HG03025 (cell line): ENCODE data around the gene L1CAM.

Experiments used
- ATAC-seq: cut with Tn5 transposase; IDR thresholded peaks from one replicate; pipeline ENCODE4 v1.9.1; 2021; ENCODE audit warnings: mild to moderate bottlenecking, moderate library complexity; ENCODE audit not compliant: unreplicated experiment, low FRiP score

L1CAM gene

GRCh38 chrX:153885968-153886903 is at the start of gene L1CAM:
TSS of gene L1CAM (minus strand) at chrX:153886173. CDS start at chrX:153875836, 10,337 bp downstream.
- ATAC-seq = no peak

- ATAC-seq = no peak
Measured at GRCh38 chrX:153935326-153935851, 49.4 kb upstream of the L1CAM start.

GRCh38 chrX:153934762-153935325 is 48.9 kb upstream of the L1CAM start, which contains the start of gene NAA10:
TSS of gene NAA10 (minus strand) at chrX:153935037. CDS start at chrX:153934904, 133 bp downstream.
- peak; percentile 67 for ATAC-seq

GRCh38 chrX:153934148-153934761 is 48.3 kb upstream of the L1CAM start:
- ATAC-seq = no peak

- no peak for ATAC-seq
Measured at GRCh38 chrX:153933748-153934147, 47.8 kb upstream of the L1CAM start.

- ATAC-seq = no peak
Measured at GRCh38 chrX:153932220-153932915, 46.4 kb upstream of the L1CAM start.

GRCh38 chrX:153931748-153932147 is 45.8 kb upstream of the L1CAM start:
- no peak for ATAC-seq

- ATAC-seq = no peak
Measured at GRCh38 chrX:153931151-153931550, 45.2 kb upstream of the L1CAM start.

- ATAC-seq = no peak
Measured at GRCh38 chrX:153930011-153930910, 44.3 kb upstream of the L1CAM start.

- ATAC-seq = no peak
Measured at GRCh38 chrX:153929576-153929975, 43.6 kb upstream of the L1CAM start.

- no peak for ATAC-seq
Measured at GRCh38 chrX:153928846-153929245, 42.9 kb upstream of the L1CAM start.

- peak; percentile 53 for ATAC-seq
Measured at GRCh38 chrX:153927922-153928760, 42.2 kb upstream of the L1CAM start.

GRCh38 chrX:153927672-153927921 is 41.6 kb upstream of the L1CAM start:
- ATAC-seq = no peak

GRCh38 chrX:153926858-153927671 is 41.1 kb upstream of the L1CAM start:
- ATAC-seq = peak; percentile 41

- ATAC-seq = no peak
Measured at GRCh38 chrX:153926552-153926857, 40.5 kb upstream of the L1CAM start.

GRCh38 chrX:153925739-153926551 is 40.0 kb upstream of the L1CAM start, which contains the start of gene ARHGAP4:
TSS of gene ARHGAP4 (minus strand) at chrX:153926264. CDS start at chrX:153926202, 62 bp downstream.
- no peak for ATAC-seq

GRCh38 chrX:153925387-153925738 is 39.4 kb upstream of the L1CAM start:
- no peak for ATAC-seq
